ENCODE data around the gene KIAA0232.

The KIAA0232 gene

GRCh38 chr4:6847178-6847577 lies 64.7 kb downstream of the KIAA0232 start:
- no peak for DNase-seq (ENCODE audit: low spot score)

GRCh38 chr4:6848717-6849305 lies 66.3 kb downstream of the KIAA0232 start:
- DNase-seq (ENCODE audit: low spot score): no peak

GRCh38 chr4:6849691-6850090 lies 67.2 kb downstream of the KIAA0232 start:
- no peak for DNase-seq (ENCODE audit: low spot score)

- no peak for DNase-seq (ENCODE audit: low spot score)
These were observed 68.9 kb downstream of the KIAA0232 start for GRCh38 chr4:6851431-6851830.

- no peak for DNase-seq (ENCODE audit: low spot score)
These were observed 69.4 kb downstream of the KIAA0232 start for GRCh38 chr4:6851962-6852361.

- no peak for DNase-seq (ENCODE audit: low spot score)
These were observed 70.1 kb downstream of the KIAA0232 start for GRCh38 chr4:6852582-6852981.

- no peak for DNase-seq (ENCODE audit: low spot score)
These were observed 71.7 kb downstream of the KIAA0232 start for GRCh38 chr4:6854098-6854744.

- DNase-seq (ENCODE audit: low spot score): no peak
These were observed 73.3 kb downstream of the KIAA0232 start for GRCh38 chr4:6855692-6856297.

GRCh38 chr4:6856391-6856790 lies 73.9 kb downstream of the KIAA0232 start:
- DNase-seq (ENCODE audit: low spot score): no peak

- DNase-seq (ENCODE audit: low spot score): no peak
These were observed 74.7 kb downstream of the KIAA0232 start for GRCh38 chr4:6857009-6857882.

GRCh38 chr4:6858997-6859396 lies 76.5 kb downstream of the KIAA0232 start:
- DNase-seq (ENCODE audit: low spot score): no peak

GRCh38 chr4:6859543-6859942 lies 77.0 kb downstream of the KIAA0232 start:
- no peak for DNase-seq (ENCODE audit: low spot score)

GRCh38 chr4:6868386-6868785 lies 85.9 kb downstream of the KIAA0232 start:
- no peak for DNase-seq (ENCODE audit: low spot score)

- no peak for DNase-seq (ENCODE audit: low spot score)
These were observed 87.4 kb downstream of the KIAA0232 start for GRCh38 chr4:6869944-6870343.

GRCh38 chr4:6873291-6873690 lies 90.8 kb downstream of the KIAA0232 start:
- DNase-seq (ENCODE audit: low spot score): no peak

GRCh38 chr4:6873792-6874461 lies 91.4 kb downstream of the KIAA0232 start:
- DNase-seq (ENCODE audit: low spot score): peak; percentile 74

- DNase-seq (ENCODE audit: low spot score): no peak
These were observed 92.5 kb downstream of the KIAA0232 start for GRCh38 chr4:6874981-6875380.

GRCh38 chr4:6875431-6875831 lies 92.9 kb downstream of the KIAA0232 start:
- no peak for DNase-seq (ENCODE audit: low spot score)

- DNase-seq (ENCODE audit: low spot score): no peak
These were observed 93.9 kb downstream of the KIAA0232 start for GRCh38 chr4:6876440-6876839.

GRCh38 chr4:6877067-6877466 lies 94.5 kb downstream of the KIAA0232 start:
- DNase-seq (ENCODE audit: low spot score): no peak

- no peak for DNase-seq (ENCODE audit: low spot score)
These were observed 96.0 kb downstream of the KIAA0232 start for GRCh38 chr4:6878451-6879059.

- no peak for DNase-seq (ENCODE audit: low spot score)
These were observed 98.2 kb downstream of the KIAA0232 start for GRCh38 chr4:6880691-6881090.

Data from iPS-NIHi11 (cell line).